ENCODE measurements around the gene RFX1.

GRCh38 chr19:13966684-13967128 lies 39.4 kb downstream of the RFX1 start:
- TF ChIP-seq CTCF (conservative IDR thresholded peaks at IDR 0.05): no peak
- TF ChIP-seq ZFX (IDR thresholded peaks at IDR 0.05): no peak
